Measurements from ENCODE around the gene COX19. TPM values are rescaled to one million over a fixed set of nuclear protein-coding genes. Genes with fewer than 3 reads are reported as not detected.

The COX19 gene
- total RNA-seq, 1 experiment from 2014 or later, result 37.4 TPM

- intact Hi-C loops (cut with micrococcal nuclease; ENCODE audit: unreplicated experiment), result no loop called here
- Mint-ChIP-seq H3K27me3 (ENCODE audit: unreplicated experiment) (no peaks in the 10 kb centered on the region), H3K27ac (ENCODE audit: unreplicated experiment) (no peak overlapping the region), H3K4me1 (ENCODE audit: low read depth, unreplicated experiment) (peaks cover 25% of the 10 kb centered on the region), H3K36me3 (ENCODE audit: insufficient read depth, unreplicated experiment) (peaks cover 98% of the 10 kb centered on the region), H3K9me3 (ENCODE audit: low read depth, unreplicated experiment) (no peaks in the 10 kb centered on the region), H3K4me3 (ENCODE audit: low read depth, unreplicated experiment) (no peak overlapping the region)
- no peak for DNase-seq
- CTCF ChIA-PET, result interaction anchor here (2.0 kb wide), 1 partner anchor 10 kb away, joined by 7 read pairs; no protein-coding TSS in a partner anchor
- no TSS peak for BruUV-seq (replicated peaks)
- TF ChIP-seq CTCF (IDR thresholded peaks at IDR 0.05; ENCODE audit: unreplicated experiment), result no peak
Measured at GRCh38 chr7:967361-968082, 7.8 kb downstream of the COX19 start.

- TSS peak; percentile 1 for BruUV-seq (replicated peaks)
- intact Hi-C loops (cut with micrococcal nuclease; ENCODE audit: unreplicated experiment), result no loop called here
Measured at GRCh38 chr7:966291-967069, 8.9 kb downstream of the COX19 start.

GRCh38 chr7:964401-965231 lies 10.7 kb downstream of the COX19 start:
- no peaks in the 10 kb centered on the region for H3K27me3 Mint-ChIP-seq (ENCODE audit: unreplicated experiment)

More at GRCh38 chr7:966291-967069, 8.9 kb downstream of the COX19 start:
- no peaks in the 10 kb centered on the region for H3K27me3 Mint-ChIP-seq (ENCODE audit: unreplicated experiment)
- no peak overlapping the region for H3K4me3 Mint-ChIP-seq (ENCODE audit: low read depth, unreplicated experiment)
- no peak for TF ChIP-seq CTCF (IDR thresholded peaks at IDR 0.05; ENCODE audit: unreplicated experiment)
- H3K4me1 Mint-ChIP-seq (ENCODE audit: low read depth, unreplicated experiment), result peaks cover 15% of the 10 kb centered on the region
- peak overlapping the region; percentile 1 for H3K27ac Mint-ChIP-seq (ENCODE audit: unreplicated experiment)
- CTCF ChIA-PET, result interaction anchor here (0.5 to 2.0 kb wide), 2 partner anchors 11 to 149 kb away, joined by 6 to 7 read pairs; no protein-coding TSS in a partner anchor
- H3K9me3 Mint-ChIP-seq (ENCODE audit: low read depth, unreplicated experiment), result no peaks in the 10 kb centered on the region
- DNase-seq, result no peak
- peaks cover 91% of the 10 kb centered on the region for H3K36me3 Mint-ChIP-seq (ENCODE audit: insufficient read depth, unreplicated experiment)

More at GRCh38 chr7:964401-965231, 10.7 kb downstream of the COX19 start:
- Mint-ChIP-seq H3K27ac (ENCODE audit: unreplicated experiment) (peak overlapping the region; percentile 56), H3K9me3 (ENCODE audit: low read depth, unreplicated experiment) (no peaks in the 10 kb centered on the region), H3K4me1 (ENCODE audit: low read depth, unreplicated experiment) (peaks cover 7% of the 10 kb centered on the region), H3K4me3 (ENCODE audit: low read depth, unreplicated experiment) (no peak overlapping the region), H3K36me3 (ENCODE audit: insufficient read depth, unreplicated experiment) (peaks cover 76% of the 10 kb centered on the region)
- no peak for DNase-seq
- CTCF ChIA-PET, result interaction anchor here (0.7 kb wide), 1 partner anchor 213 kb away, joined by 4 read pairs; no protein-coding TSS in a partner anchor
- TF ChIP-seq CTCF (IDR thresholded peaks at IDR 0.05; ENCODE audit: unreplicated experiment), result no peak
- BruUV-seq (replicated peaks), result no TSS peak
- intact Hi-C loops (cut with micrococcal nuclease; ENCODE audit: unreplicated experiment), result no loop called here
